AG10803 (cell line): ENCODE data around the gene ACMSD.

Source experiments
- DNase-seq: peaks from one replicate; pipeline ENCODE4 v3.0.0; 2010; ENCODE audit warnings: low read depth
- H3K4me3 ChIP-seq: 2 replicates; pipeline ENCODE4 v1.5.1; 2011; ENCODE audit warnings: mild to moderate bottlenecking, low read length, control low read depth
- TF ChIP-seq, protein P1 (sequence below): conservative IDR thresholded peaks from 2 replicates; pipeline ENCODE4 v1.5.1; 2011; ENCODE audit warnings: mild to moderate bottlenecking, low read length, control low read depth, inconsistent platforms

ACMSD gene

DNA sequence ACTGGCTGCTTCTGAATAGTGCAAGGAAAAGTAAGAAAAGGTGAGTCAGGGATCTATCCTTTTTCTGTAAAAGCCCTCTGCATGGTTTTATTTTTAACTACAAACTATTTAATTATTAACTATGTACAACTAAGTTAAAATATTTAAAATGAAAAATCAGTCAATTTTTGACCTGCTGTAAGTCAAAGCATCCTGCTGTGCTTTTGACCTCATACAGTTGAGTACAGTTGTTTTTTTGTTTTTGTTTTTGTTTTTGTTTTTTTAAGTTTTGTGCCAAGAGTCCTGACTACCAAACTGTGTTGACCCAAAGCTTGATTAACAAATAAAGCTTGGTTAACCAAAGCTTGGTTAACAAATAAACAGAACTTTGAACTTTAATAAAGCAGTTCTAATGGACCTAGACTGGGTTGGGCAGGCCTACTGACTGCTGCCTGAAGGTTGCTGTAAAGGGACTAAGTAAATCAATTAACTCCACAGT is at the start of gene ACMSD:
Gene ACMSD (plus strand): TSS at position 474 of the 478 bp plus-strand sequence. CDS start 67 bp downstream, outside the sequence.
- TF ChIP-seq, protein P1, sequence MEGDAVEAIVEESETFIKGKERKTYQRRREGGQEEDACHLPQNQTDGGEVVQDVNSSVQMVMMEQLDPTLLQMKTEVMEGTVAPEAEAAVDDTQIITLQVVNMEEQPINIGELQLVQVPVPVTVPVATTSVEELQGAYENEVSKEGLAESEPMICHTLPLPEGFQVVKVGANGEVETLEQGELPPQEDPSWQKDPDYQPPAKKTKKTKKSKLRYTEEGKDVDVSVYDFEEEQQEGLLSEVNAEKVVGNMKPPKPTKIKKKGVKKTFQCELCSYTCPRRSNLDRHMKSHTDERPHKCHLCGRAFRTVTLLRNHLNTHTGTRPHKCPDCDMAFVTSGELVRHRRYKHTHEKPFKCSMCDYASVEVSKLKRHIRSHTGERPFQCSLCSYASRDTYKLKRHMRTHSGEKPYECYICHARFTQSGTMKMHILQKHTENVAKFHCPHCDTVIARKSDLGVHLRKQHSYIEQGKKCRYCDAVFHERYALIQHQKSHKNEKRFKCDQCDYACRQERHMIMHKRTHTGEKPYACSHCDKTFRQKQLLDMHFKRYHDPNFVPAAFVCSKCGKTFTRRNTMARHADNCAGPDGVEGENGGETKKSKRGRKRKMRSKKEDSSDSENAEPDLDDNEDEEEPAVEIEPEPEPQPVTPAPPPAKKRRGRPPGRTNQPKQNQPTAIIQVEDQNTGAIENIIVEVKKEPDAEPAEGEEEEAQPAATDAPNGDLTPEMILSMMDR, result no peak
- no peak for DNase-seq
- no peak within 1 kb of the TSS for H3K4me3 ChIP-seq

DNA sequence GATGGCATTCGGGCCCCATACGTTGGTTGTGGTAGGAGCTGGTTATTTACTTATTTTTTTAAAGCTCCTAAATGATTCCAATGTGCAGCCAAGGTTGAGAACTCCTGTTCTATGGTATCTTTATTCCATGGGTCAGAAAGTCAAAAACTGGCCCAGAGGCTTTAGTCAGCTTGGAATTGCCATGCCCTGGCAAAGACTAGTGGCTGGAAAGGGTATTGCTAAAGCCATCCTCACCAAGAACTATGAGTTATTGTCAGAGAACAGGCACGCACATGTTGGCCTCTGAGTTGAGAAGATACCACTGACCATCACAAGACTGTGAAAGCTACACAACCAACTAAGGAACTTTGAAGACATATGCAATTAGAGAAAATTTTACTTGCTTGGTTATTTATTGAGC is 47.9 kb upstream of the ACMSD start:
- DNase-seq, result no peak
- TF ChIP-seq, protein P1, result no peak
- no peak overlapping the region for H3K4me3 ChIP-seq

DNA sequence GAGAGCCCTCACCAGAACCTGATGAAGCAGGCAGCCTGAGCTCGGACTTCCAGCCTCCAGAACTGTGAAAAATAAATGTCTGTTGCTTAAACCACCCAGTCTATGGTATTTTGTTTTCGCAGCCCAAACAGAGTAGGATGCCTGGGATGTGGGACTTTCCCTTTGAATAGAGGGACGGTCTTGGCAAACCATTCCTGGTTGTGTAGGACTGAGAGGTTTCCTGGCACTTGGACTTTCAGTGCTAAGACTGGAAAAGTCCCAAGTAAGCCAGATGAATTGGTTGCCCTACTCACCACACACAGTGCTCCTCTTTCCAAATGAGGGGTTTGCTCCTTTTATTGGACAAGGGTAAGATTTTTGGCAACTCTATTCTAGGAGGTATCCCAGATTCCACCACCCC is 46.8 kb upstream of the ACMSD start:
- H3K4me3 ChIP-seq, result no peak overlapping the region
- TF ChIP-seq, protein P1, result no peak
- no peak for DNase-seq

DNA sequence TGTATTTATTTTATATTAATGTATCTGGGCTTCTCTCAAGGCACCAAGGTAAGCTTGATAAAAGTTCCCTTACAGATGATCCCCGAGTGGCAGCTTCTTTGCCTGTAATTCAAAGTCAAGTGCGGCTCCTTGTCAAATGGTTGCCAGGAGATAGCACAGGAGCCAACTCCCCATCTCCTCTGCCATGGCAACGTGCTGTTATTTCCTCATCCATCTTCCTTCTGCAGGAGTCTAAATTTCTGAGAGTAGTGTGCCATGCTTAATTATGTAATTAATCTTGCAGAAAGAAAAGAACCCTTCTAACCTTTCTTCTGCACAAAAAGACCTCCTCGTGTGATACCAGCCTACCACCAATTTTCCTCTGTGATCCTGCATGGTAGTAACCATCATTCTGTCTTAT is 46.2 kb upstream of the ACMSD start:
- DNase-seq, result no peak
- H3K4me3 ChIP-seq, result no peak overlapping the region
- TF ChIP-seq, protein P1, result no peak

DNA sequence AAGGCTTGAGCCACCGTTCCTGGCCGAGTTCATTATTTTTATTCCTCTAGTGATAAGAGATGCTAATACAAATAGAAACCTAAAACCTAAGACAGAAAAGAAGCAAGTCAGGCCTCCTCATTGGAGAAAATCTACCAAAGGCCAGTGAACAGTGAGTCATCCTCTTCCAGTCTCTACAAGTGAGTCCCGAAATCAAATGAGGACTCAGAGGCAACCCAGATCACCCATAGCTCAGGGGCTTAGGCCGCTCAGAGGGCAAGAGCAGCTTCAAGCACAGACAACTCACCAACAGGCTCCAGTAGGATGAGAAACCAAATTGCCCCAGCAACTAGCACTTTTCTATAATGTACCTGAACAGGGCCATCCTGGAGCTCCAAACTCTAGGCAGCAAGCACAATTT is 42.7 kb upstream of the ACMSD start:
- H3K4me3 ChIP-seq, result no peak overlapping the region
- DNase-seq, result no peak
- TF ChIP-seq, protein P1, result no peak

DNA sequence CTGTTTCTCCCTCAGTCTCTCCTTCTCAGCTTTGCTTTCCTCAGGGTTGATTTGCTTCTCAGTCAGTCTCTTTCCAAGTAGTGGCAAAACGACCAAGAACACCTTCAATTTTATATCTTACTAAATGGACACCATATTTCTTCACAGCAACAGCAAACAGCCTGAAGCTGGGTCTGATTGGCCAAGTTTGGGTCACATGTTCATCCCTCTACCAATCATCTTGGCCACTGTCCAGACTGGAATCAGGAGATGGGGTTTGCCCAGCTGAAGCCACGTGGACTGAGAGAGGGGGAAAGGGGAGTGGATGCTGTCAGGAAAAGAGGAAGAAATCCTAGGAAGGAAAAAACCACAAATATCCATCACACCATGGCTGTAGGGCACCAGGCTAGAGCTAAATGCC is 42.0 kb upstream of the ACMSD start:
- DNase-seq, result no peak
- TF ChIP-seq, protein P1, result no peak
- H3K4me3 ChIP-seq, result no peak overlapping the region

DNA sequence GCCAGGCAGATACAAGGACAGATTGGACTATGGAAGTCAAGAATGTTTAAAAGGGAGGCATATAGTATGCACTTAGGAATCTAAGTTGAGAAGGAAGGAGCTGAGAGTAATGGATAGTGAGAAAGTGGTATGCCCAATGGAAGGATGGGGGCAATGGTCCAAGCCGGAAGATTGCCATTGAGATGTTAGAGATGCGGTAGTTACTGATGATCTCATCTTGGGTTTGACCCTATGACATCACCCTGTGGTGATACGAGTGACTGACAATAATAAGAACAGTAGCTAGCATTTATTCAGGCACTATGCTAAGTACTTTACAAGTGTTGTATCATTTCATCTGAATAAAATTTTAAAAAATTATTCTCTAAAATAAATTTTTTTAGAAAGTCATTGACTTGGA is 38.5 kb upstream of the ACMSD start:
- no peak for DNase-seq
- TF ChIP-seq, protein P1, result no peak

More for the DNA sequence above, 38.5 kb upstream of the ACMSD start:
- no peak overlapping the region for H3K4me3 ChIP-seq
